ENCODE results near the gene CRB2. TPM values are rescaled to one million over a fixed set of nuclear protein-coding genes. Genes with fewer than 3 reads are reported as not detected.

The CRB2 gene
- total and polyA plus RNA-seq, 2 donors (not counting 3 experiments of a cell fraction or from before 2014, with no cell fraction given) = not detected

DNA sequence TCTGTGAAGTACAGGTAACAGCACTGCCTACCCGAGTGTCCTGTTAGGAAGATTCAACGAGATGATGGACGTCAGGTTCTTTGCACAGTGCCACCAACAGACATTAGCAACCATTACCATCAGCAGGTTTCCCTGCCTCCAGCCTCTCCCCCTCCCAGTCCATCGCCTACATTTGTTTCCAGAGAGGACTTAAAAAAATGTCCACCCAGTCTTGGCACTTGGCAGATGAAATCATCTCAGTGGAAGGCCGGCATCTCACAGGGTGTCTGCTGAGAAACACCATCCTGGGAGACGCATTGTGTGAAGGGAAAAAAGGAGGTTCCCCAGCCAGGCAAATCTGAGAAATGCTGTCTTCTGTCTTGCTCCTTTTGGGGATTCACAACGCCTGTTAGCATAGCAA, 58.2 kb downstream of the CRB2 start:
- intact Hi-C loops (cut with micrococcal nuclease) (no loop called here), dilution Hi-C loops (cut with MboI; ENCODE audit: extremely low pct_ligation_motif_present, low sequenced_read_pairs) (no loop called here)
- TF ChIP-seq GATA2 (IDR thresholded peaks at IDR 0.05; ENCODE audit: insufficient read depth, insufficient read length, low read depth, low read length) (no peak), POLR2AphosphoS5 (IDR thresholded peaks at IDR 0.05; ENCODE audit: insufficient read depth, low read depth, low read length) (no peak), JUN (IDR thresholded peaks at IDR 0.05; ENCODE audit: borderline replicate concordance, insufficient read depth, insufficient read length, low read depth) (no peak), MYC (IDR thresholded peaks at IDR 0.05; ENCODE audit: low read depth, low read length) (no peak), EZH2 (IDR thresholded peaks at IDR 0.05; ENCODE audit: borderline replicate concordance, low read depth, low read length, severe bottlenecking) (no peak)
- TF ChIP-seq, protein P1, sequence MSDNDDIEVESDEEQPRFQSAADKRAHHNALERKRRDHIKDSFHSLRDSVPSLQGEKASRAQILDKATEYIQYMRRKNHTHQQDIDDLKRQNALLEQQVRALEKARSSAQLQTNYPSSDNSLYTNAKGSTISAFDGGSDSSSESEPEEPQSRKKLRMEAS (IDR thresholded peaks at IDR 0.05; ENCODE audit: insufficient read depth, insufficient read length) = no peak
- TF ChIP-seq, protein P2, sequence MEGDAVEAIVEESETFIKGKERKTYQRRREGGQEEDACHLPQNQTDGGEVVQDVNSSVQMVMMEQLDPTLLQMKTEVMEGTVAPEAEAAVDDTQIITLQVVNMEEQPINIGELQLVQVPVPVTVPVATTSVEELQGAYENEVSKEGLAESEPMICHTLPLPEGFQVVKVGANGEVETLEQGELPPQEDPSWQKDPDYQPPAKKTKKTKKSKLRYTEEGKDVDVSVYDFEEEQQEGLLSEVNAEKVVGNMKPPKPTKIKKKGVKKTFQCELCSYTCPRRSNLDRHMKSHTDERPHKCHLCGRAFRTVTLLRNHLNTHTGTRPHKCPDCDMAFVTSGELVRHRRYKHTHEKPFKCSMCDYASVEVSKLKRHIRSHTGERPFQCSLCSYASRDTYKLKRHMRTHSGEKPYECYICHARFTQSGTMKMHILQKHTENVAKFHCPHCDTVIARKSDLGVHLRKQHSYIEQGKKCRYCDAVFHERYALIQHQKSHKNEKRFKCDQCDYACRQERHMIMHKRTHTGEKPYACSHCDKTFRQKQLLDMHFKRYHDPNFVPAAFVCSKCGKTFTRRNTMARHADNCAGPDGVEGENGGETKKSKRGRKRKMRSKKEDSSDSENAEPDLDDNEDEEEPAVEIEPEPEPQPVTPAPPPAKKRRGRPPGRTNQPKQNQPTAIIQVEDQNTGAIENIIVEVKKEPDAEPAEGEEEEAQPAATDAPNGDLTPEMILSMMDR (IDR thresholded peaks at IDR 0.05; ENCODE audit: extremely low read depth in 1 of 2, insufficient read depth in 1 of 2, low read depth in 1 of 2, low read length in 2 of 2) = no peak
- no peaks in the 10 kb centered on the region for H3K9me1 ChIP-seq (replicated peaks; ENCODE audit: control insufficient read depth, extremely low read depth, insufficient read depth, low read length)
- no peak for DNase-seq (ENCODE audit: low read depth, low spot score)
- no peak overlapping the region for H3K9ac ChIP-seq (replicated peaks; ENCODE audit: extremely low read depth, insufficient read depth, low read length)
- no peak overlapping the region for H3K4me3 ChIP-seq (replicated peaks in 1 of 3; ENCODE audit: insufficient read depth in 1 of 3, low read depth in 1 of 3, low read length in 3 of 3)
- POLR2A ChIA-PET = no interaction called here
- H3K27me3 ChIP-seq (ENCODE audit: control insufficient read depth in 2 of 2, insufficient read depth in 2 of 2, low read length in 2 of 2) = no peaks in the 10 kb centered on the region
- CTCF ChIA-PET = no interaction called here
- no peak for FAIRE-seq
- no peaks in the 10 kb centered on the region for H3K79me2 ChIP-seq (ENCODE audit: control insufficient read depth, insufficient read depth, low read length)
- no peaks in the 10 kb centered on the region for H3K4me1 ChIP-seq (ENCODE audit: control insufficient read depth, extremely low read depth, insufficient read depth, low read length)
- H4K20me1 ChIP-seq (replicated peaks; ENCODE audit: control insufficient read depth, extremely low read depth, insufficient read depth, low read length) = no peaks in the 10 kb centered on the region
- no peaks in the 10 kb centered on the region for H3K36me3 ChIP-seq (ENCODE audit: control insufficient read depth in 2 of 2, extremely low read depth in 1 of 2, insufficient read depth in 2 of 2, low read length in 2 of 2)
- no peaks in the 10 kb centered on the region for H3K9me3 ChIP-seq (replicated peaks; ENCODE audit: control insufficient read depth, insufficient read depth, low read length)
- no peak overlapping the region for H3K4me2 ChIP-seq (ENCODE audit: insufficient read depth, low read length)
- H3K27ac ChIP-seq (ENCODE audit: insufficient read depth, low read depth, low read length) = no peak overlapping the region
- H2AFZ ChIP-seq (ENCODE audit: low read depth, low read length) = no peak overlapping the region
- BruUV-seq (replicated peaks) = no TSS peak
